CD14-positive monocyte (primary cell): ENCODE measurements around the gene NLN. TPM values are rescaled to one million over a fixed set of nuclear protein-coding genes. Genes with fewer than 3 reads are reported as not detected.

Source experiments
- DNase-seq, 3 donors: peaks; one replicate each; pipeline ENCODE4 v3.0.0-alpha.2; 2011 to 2022
- H2AFZ ChIP-seq: 2 replicates; pipeline ENCODE4 v1.6.0; 2012; ENCODE audit warnings: mild to moderate bottlenecking, low read depth, low read length, inconsistent platforms; ENCODE audit not compliant: insufficient read depth, poor library complexity, severe bottlenecking
- H3K27ac ChIP-seq, 2 donors: 1 replicate in 1 of 2; 2 replicates in 1 of 2; pipeline ENCODE4 v1.5.1; 2012 to 2013; ENCODE audit warnings: low read length in 2 of 2, control low read depth in 1 of 2, inconsistent platforms in 1 of 2, low read depth in 1 of 2, mild to moderate bottlenecking in 1 of 2
- H3K27me3 ChIP-seq, 2 donors: one replicate each; pipeline versions ENCODE4 v1.6.0 to v1.6.1; 2011 to 2013; ENCODE audit warnings: low read length in 2 of 2; ENCODE audit not compliant: control insufficient read depth in 2 of 2, insufficient read depth in 2 of 2
- H3K36me3 ChIP-seq, 2 donors: replicated peaks in 1 of 2; 1 replicate in 1 of 2; 2 replicates in 1 of 2; pipeline versions ENCODE4 v1.5.1 to v1.6.1; 2012 to 2013; ENCODE audit warnings: low read length in 2 of 2, control low read depth in 1 of 2, inconsistent platforms in 1 of 2, mild to moderate bottlenecking in 1 of 2; ENCODE audit not compliant: insufficient read depth in 2 of 2, control insufficient read depth in 1 of 2
- H3K4me1 ChIP-seq, 2 donors: 1 replicate in 1 of 2; 2 replicates in 1 of 2; pipeline versions ENCODE4 v1.5.1 to v1.6.1; 2012 to 2013; ENCODE audit warnings: low read length in 2 of 2, control low read depth in 1 of 2, inconsistent platforms in 1 of 2, mild to moderate bottlenecking in 1 of 2, moderate library complexity in 1 of 2; ENCODE audit not compliant: insufficient read depth in 2 of 2, control insufficient read depth in 1 of 2
- H3K4me2 ChIP-seq: replicated peaks from 2 replicates; pipeline ENCODE3; 2012; ENCODE audit warnings: low read length, moderate library complexity, mild to moderate bottlenecking; ENCODE audit not compliant: poor library complexity, severe bottlenecking; ENCODE audit errors: extremely low read depth
- H3K4me3 ChIP-seq, 3 experiments: fragments of 200-600 bp in 1 of 3; sonication (generic) in 1 of 3; replicated peaks in 1 of 3; 1 replicate in 2 of 3; 2 replicates in 1 of 3; pipeline ENCODE4 v1.5.1; 2011 to 2013; ENCODE audit warnings: low read length in 3 of 3, mild to moderate bottlenecking in 3 of 3, control low read depth in 2 of 3, low read depth in 2 of 3, inconsistent platforms in 1 of 3, moderate library complexity in 1 of 3
- H3K79me2 ChIP-seq: 2 replicates; pipeline ENCODE4 v1.6.0; 2012; ENCODE audit warnings: mild to moderate bottlenecking, control low read depth, inconsistent platforms, low read length, moderate library complexity; ENCODE audit not compliant: insufficient read depth
- H3K9ac ChIP-seq: 2 replicates; pipeline ENCODE4 v1.6.0; 2017; ENCODE audit warnings: low read length, mild to moderate bottlenecking; ENCODE audit not compliant: insufficient read depth, poor library complexity, severe bottlenecking
- H3K9me3 ChIP-seq, 2 donors: replicated peaks in 1 of 2; 1 replicate in 1 of 2; 2 replicates in 1 of 2; pipeline versions ENCODE4 v1.5.1 to v1.6.1; 2012 to 2013; ENCODE audit warnings: low read length in 2 of 2, control low read depth in 1 of 2; ENCODE audit not compliant: control insufficient read depth in 1 of 2, insufficient read depth in 1 of 2
- H4K20me1 ChIP-seq: 2 replicates; pipeline ENCODE4 v1.6.0; 2012; ENCODE audit warnings: mild to moderate bottlenecking, low read length, control low read depth, moderate library complexity; ENCODE audit not compliant: insufficient read depth
- H3K27ac Mint-ChIP-seq, 7 donors: one replicate each; pipeline ENCODE4 v1.8.0; 2020; ENCODE audit warnings: mild to moderate bottlenecking in 7 of 7, mixed read lengths in 7 of 7, moderate library complexity in 6 of 7, inconsistent platforms in 2 of 7
- H3K27me3 Mint-ChIP-seq, 3 donors: one replicate each; pipeline ENCODE4 v1.8.0; 2021 to 2022; ENCODE audit warnings: low read depth in 3 of 3, mild to moderate bottlenecking in 3 of 3, mixed read lengths in 3 of 3, moderate library complexity in 3 of 3, inconsistent platforms in 1 of 3
- H3K36me3 Mint-ChIP-seq, 2 donors: one replicate each; pipeline ENCODE4 v1.8.0; 2020; ENCODE audit warnings: mixed read lengths in 2 of 2, inconsistent platforms in 1 of 2, mild to moderate bottlenecking in 1 of 2
- H3K4me1 Mint-ChIP-seq: one replicate; pipeline ENCODE4 v1.8.0; 2020; ENCODE audit warnings: mild to moderate bottlenecking, mixed read lengths
- H3K4me3 Mint-ChIP-seq, 2 donors: one replicate each; pipeline ENCODE4 v1.8.0; 2020; ENCODE audit warnings: mild to moderate bottlenecking in 2 of 2, mixed read lengths in 2 of 2, moderate library complexity in 1 of 2
- H3K9me3 Mint-ChIP-seq, 7 donors: one replicate each; pipeline ENCODE4 v1.8.0; 2020 to 2022; ENCODE audit warnings: mixed read lengths in 7 of 7, mild to moderate bottlenecking in 6 of 7, moderate library complexity in 6 of 7, inconsistent platforms in 2 of 7
- WGBS: methylation state at CpG from one replicate; pipeline ENCODE4 v1.1.5; 2013; ENCODE audit warnings: missing lambda C conversion rate; ENCODE audit not compliant: insufficient coverage; 5-methylcytosine and 5-hydroxymethylcytosine counted together
- intact Hi-C, 2 donors: fragments of 100-400 bp; cut with micrococcal nuclease; formaldehyde crosslinking; loops; one replicate each; pipeline versions ENCODE4 v1.15.0 to v1.15.1; 2023
- polyA plus RNA-seq, 3 donors: library from polyadenylated mRNA; depleted of rRNA in 1 of 3; unstranded in 2 of 3; stranded (reverse) in 1 of 3; fragments of 300-500 nt in 2 of 3; fragments of >200 nt in 1 of 3; fragmentation: Illumina TruSeq in 2 of 3; gene quantifications; 1 replicate in 2 of 3; 2 replicates in 1 of 3; pipeline ENCODE4 v1.2.3, GENCODE V29; 2012 to 2021
- TF ChIP-seq, protein P1 (sequence below): fragments of 200-600 bp; IDR thresholded peaks from one replicate; pipeline ENCODE4 v1.8.0; 2022; ENCODE audit warnings: antibody characterized with exemption, mild to moderate bottlenecking

The NLN gene
- polyA plus RNA-seq, 3 donors, result 8.7 to 39.2 (median 17.7) TPM

DNA sequence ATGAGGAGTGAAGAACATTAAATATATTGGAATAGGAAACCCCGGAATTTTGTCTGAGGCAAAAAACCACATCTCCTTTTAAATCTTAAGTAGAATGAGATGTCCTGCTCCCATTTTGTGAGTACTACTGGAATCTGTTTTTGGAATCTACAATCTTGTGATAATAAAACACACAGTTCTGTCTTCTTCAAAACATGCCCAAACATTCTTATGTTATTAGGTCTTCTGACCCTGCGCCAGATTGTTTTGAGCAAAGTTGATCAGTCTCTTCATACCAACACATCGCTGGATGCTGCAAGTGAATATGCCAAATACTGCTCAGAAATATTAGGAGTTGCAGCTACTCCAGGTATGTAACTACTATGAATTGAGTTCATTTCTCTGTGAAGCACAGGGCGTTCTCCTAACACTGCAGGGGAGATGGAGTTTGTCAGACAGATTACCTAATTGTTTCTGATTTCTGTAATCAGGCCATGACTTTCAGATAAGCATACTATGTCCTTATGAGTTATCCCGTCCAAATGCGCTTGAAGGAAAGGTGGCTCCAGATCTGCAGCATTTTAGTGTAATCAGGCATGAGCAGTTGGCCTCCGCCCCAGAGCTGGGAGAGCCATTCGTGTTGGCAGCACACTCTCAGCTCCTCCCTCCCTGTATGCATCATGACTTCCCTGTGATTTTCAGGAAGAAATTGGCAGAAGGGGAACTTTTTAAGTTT is 88.0 kb downstream of the NLN start:
- H3K4me3 ChIP-seq, result no peak overlapping the region
- Mint-ChIP-seq H3K4me1 (peaks cover 13% of the 10 kb centered on the region), H3K36me3 (peaks cover 68 to 79% of the 10 kb centered on the region in 2 donors), H3K27me3 (no peaks in the 10 kb centered on the region), H3K9me3 (no peaks in the 10 kb centered on the region), H3K4me3 (no peak overlapping the region), H3K27ac (no peak overlapping the region)
- H3K27ac ChIP-seq, result no peak overlapping the region
- no peaks in the 10 kb centered on the region for H3K27me3 ChIP-seq
- TF ChIP-seq, protein P1, sequence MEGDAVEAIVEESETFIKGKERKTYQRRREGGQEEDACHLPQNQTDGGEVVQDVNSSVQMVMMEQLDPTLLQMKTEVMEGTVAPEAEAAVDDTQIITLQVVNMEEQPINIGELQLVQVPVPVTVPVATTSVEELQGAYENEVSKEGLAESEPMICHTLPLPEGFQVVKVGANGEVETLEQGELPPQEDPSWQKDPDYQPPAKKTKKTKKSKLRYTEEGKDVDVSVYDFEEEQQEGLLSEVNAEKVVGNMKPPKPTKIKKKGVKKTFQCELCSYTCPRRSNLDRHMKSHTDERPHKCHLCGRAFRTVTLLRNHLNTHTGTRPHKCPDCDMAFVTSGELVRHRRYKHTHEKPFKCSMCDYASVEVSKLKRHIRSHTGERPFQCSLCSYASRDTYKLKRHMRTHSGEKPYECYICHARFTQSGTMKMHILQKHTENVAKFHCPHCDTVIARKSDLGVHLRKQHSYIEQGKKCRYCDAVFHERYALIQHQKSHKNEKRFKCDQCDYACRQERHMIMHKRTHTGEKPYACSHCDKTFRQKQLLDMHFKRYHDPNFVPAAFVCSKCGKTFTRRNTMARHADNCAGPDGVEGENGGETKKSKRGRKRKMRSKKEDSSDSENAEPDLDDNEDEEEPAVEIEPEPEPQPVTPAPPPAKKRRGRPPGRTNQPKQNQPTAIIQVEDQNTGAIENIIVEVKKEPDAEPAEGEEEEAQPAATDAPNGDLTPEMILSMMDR, result no peak
- H3K36me3 ChIP-seq, result peaks cover 35 to 63% of the 10 kb centered on the region in 2 donors
- H3K4me2 ChIP-seq, result no peak overlapping the region
- H3K4me1 ChIP-seq, result peaks cover 1 to 2% of the 10 kb centered on the region in 2 donors
- intact Hi-C loops, result no loop called here
- no peak for DNase-seq
- 100% methylated on average over 3 of the region's 8 CpGs for WGBS
- H3K79me2 ChIP-seq, result no peaks in the 10 kb centered on the region
- no peak overlapping the region for H2AFZ ChIP-seq
- no peaks in the 10 kb centered on the region for H4K20me1 ChIP-seq
- H3K9me3 ChIP-seq, result no peaks in the 10 kb centered on the region
- no peak overlapping the region for H3K9ac ChIP-seq

- H3K36me3 ChIP-seq, result peaks cover 35 to 61% of the 10 kb centered on the region in 2 donors
- Mint-ChIP-seq H3K27ac (peak overlapping the region in 1 of 7 donors; percentile 47), H3K4me1 (peaks cover 17% of the 10 kb centered on the region), H3K27me3 (peaks cover 0 to under 1% (median 0%) of the 10 kb centered on the region in 3 donors), H3K36me3 (peaks cover 63 to 78% of the 10 kb centered on the region in 2 donors), H3K4me3 (no peak overlapping the region), H3K9me3 (no peaks in the 10 kb centered on the region)
- H2AFZ ChIP-seq, result no peak overlapping the region
- intact Hi-C loops, result no loop called here
- H3K27ac ChIP-seq, result no peak overlapping the region
- TF ChIP-seq, protein P1, result no peak
- peaks cover 7 to 11% of the 10 kb centered on the region in 2 donors for H3K4me1 ChIP-seq
- H3K4me2 ChIP-seq, result no peak overlapping the region
- no peaks in the 10 kb centered on the region for H3K79me2 ChIP-seq
- H3K9ac ChIP-seq, result no peak overlapping the region
- 100% methylated on average over 1 of the region's 3 CpGs for WGBS
- no peak for DNase-seq
- no peaks in the 10 kb centered on the region for H3K9me3 ChIP-seq
- no peaks in the 10 kb centered on the region for H3K27me3 ChIP-seq
- H4K20me1 ChIP-seq, result no peaks in the 10 kb centered on the region
- no peak overlapping the region for H3K4me3 ChIP-seq
These were observed 89.0 kb downstream of the NLN start for GRCh38 chr5:65811004-65811403.
